Neuronal stem cell (in vitro differentiated cells): ENCODE data around the gene TMA7.
A peak's percentile ranks its signal among the peaks of the same experiment; 100 is the strongest.

Source experiments
- DNase-seq: peaks from one replicate; pipeline ENCODE4 v3.0.0-alpha.2; 2013; ENCODE audit warnings: low spot score
- H2AFZ ChIP-seq: one replicate; pipeline ENCODE4 v1.6.1; 2013; ENCODE audit warnings: mild to moderate bottlenecking, low read length, inconsistent platforms
- H2AK5ac ChIP-seq: 2 replicates; pipeline ENCODE4 v1.6.1; 2013; ENCODE audit warnings: low read depth, mild to moderate bottlenecking, inconsistent platforms, low read length, moderate library complexity, mixed read lengths
- H2BK120ac ChIP-seq: 2 replicates; pipeline ENCODE4 v1.6.1; 2013; ENCODE audit warnings: low read depth, mild to moderate bottlenecking, inconsistent platforms, low read length, moderate library complexity, mixed read lengths
- H2BK12ac ChIP-seq: one replicate; pipeline ENCODE4 v1.6.1; 2013; ENCODE audit warnings: low read length, inconsistent platforms
- H2BK15ac ChIP-seq: 2 replicates; pipeline ENCODE4 v1.6.1; 2013; ENCODE audit warnings: mild to moderate bottlenecking, low read length, inconsistent platforms, mixed read lengths
- H2BK5ac ChIP-seq: one replicate; pipeline ENCODE4 v1.6.1; 2013; ENCODE audit warnings: inconsistent platforms, mild to moderate bottlenecking, low read length, moderate library complexity
- H3K14ac ChIP-seq: one replicate; pipeline ENCODE4 v1.6.1; 2013; ENCODE audit warnings: low read length, inconsistent platforms
- H3K18ac ChIP-seq: 2 replicates; pipeline ENCODE4 v1.6.1; 2013; ENCODE audit warnings: low read length, inconsistent platforms
- H3K23ac ChIP-seq: 2 replicates; pipeline ENCODE4 v1.6.1; 2013; ENCODE audit warnings: low read depth, mild to moderate bottlenecking, mixed read lengths, low read length, inconsistent platforms; ENCODE audit not compliant: poor library complexity
- H3K27ac ChIP-seq: replicated peaks from 3 replicates; pipeline ENCODE4 v1.5.1; 2013; ENCODE audit warnings: low read length, inconsistent platforms
- H3K27me3 ChIP-seq, 3 experiments: 2 replicates each; pipeline ENCODE4 v1.6.1; 2013; ENCODE audit warnings: low read length in 3 of 3, mild to moderate bottlenecking in 2 of 3, inconsistent platforms in 1 of 3, low read depth in 1 of 3, mixed read lengths in 1 of 3, moderate library complexity in 1 of 3; ENCODE audit not compliant: control insufficient read depth in 3 of 3, insufficient read depth in 3 of 3
- H3K36me3 ChIP-seq, 2 donors: replicated peaks in 1 of 2; 2 replicates each; pipeline ENCODE4 v1.6.1; 2013; ENCODE audit warnings: low read length in 2 of 2; ENCODE audit not compliant: control insufficient read depth in 2 of 2, insufficient read depth in 2 of 2
- H3K4ac ChIP-seq: 2 replicates; pipeline ENCODE4 v1.6.1; 2013; ENCODE audit warnings: inconsistent platforms, mild to moderate bottlenecking, low read length, moderate library complexity
- H3K4me1 ChIP-seq, 2 donors: 1 replicate in 1 of 2; 2 replicates in 1 of 2; pipeline ENCODE4 v1.6.1; 2013; ENCODE audit warnings: low read length in 2 of 2, low read depth in 1 of 2; ENCODE audit not compliant: control insufficient read depth in 2 of 2, insufficient read depth in 1 of 2
- H3K4me2 ChIP-seq: one replicate; pipeline ENCODE4 v1.6.1; 2013; ENCODE audit warnings: mild to moderate bottlenecking, low read length, inconsistent platforms; ENCODE audit not compliant: insufficient read depth, poor library complexity, severe bottlenecking
- H3K4me3 ChIP-seq, 2 donors: 2 replicates each; pipeline ENCODE4 v1.5.1; 2013; ENCODE audit warnings: low read length in 2 of 2, mild to moderate bottlenecking in 2 of 2, inconsistent platforms in 1 of 2, moderate library complexity in 1 of 2
- H3K79me1 ChIP-seq: one replicate; pipeline ENCODE4 v1.6.1; 2013; ENCODE audit warnings: low read depth, mild to moderate bottlenecking, inconsistent platforms, low read length, moderate library complexity
- H3K9ac ChIP-seq: one replicate; pipeline ENCODE4 v1.6.1; 2013; ENCODE audit warnings: mild to moderate bottlenecking, low read depth, low read length, inconsistent platforms; ENCODE audit not compliant: poor library complexity
- H3K9me3 ChIP-seq, 2 donors: replicated peaks in 1 of 2; 2 replicates each; pipeline versions ENCODE3 to v1.6.1; 2013; ENCODE audit warnings: low read length in 2 of 2, mild to moderate bottlenecking in 2 of 2, inconsistent platforms in 1 of 2, low read depth in 1 of 2, mixed read lengths in 1 of 2, moderate library complexity in 1 of 2; ENCODE audit not compliant: control insufficient read depth in 2 of 2, insufficient read depth in 1 of 2
- H4K8ac ChIP-seq: one replicate; pipeline ENCODE4 v1.6.1; 2013; ENCODE audit warnings: low read depth, mild to moderate bottlenecking, inconsistent platforms, low read length, moderate library complexity
- H4K91ac ChIP-seq: one replicate; pipeline ENCODE4 v1.6.1; 2013; ENCODE audit warnings: low read length, low read depth, mild to moderate bottlenecking, inconsistent platforms; ENCODE audit not compliant: poor library complexity
- WGBS, 2 donors: extraction: QIAGEN DNeasy Blood & Tissue Kit; methylation state at CpG; one replicate each; pipeline ENCODE4 v1.1.7; 2013; ENCODE audit warnings: missing lambda C conversion rate in 2 of 2, mixed read lengths in 1 of 2; ENCODE audit not compliant: insufficient read length in 2 of 2, insufficient replicate concordance in 1 of 2; ENCODE audit errors: extremely low coverage in 2 of 2; 5-methylcytosine and 5-hydroxymethylcytosine counted together

Gene TMA7

GRCh38 chr3:48474619-48475018, 34.6 kb downstream of the TMA7 start:
- Histone ChIP-seq H3K27ac (peak overlapping the region; percentile 21), H2AK5ac (no peak overlapping the region), H3K23ac (no peak overlapping the region), H3K4me3 (no peak overlapping the region), H3K14ac (no peak overlapping the region), H3K79me1 (peaks cover 6% of the 10 kb centered on the region), H2BK5ac (no peak overlapping the region), H3K18ac (no peak overlapping the region), H3K4me2 (no peak overlapping the region), H2BK12ac (no peak overlapping the region), H2AFZ (no peak overlapping the region), H3K9me3 (no peaks in the 10 kb centered on the region), H3K9ac (no peak overlapping the region), H3K27me3 (no peaks in the 10 kb centered on the region), H4K91ac (no peak overlapping the region), H2BK15ac (no peak overlapping the region), H3K4me1 (peaks cover 11 to 14% of the 10 kb centered on the region in 2 donors), H2BK120ac (no peak overlapping the region), H3K4ac (no peak overlapping the region), H3K36me3 (peaks cover 0 to 15% of the 10 kb centered on the region in 2 donors), H4K8ac (no peak overlapping the region)
- DNase-seq: no peak
- WGBS, 2 donors: no CpG with 5 or more reads among the region's 4 CpGs

- Histone ChIP-seq H3K4ac (peak overlapping the region; percentile 57), H3K36me3 (peaks cover 0 to 11% of the 10 kb centered on the region in 2 donors), H3K9ac (no peak overlapping the region), H3K79me1 (peaks cover 6% of the 10 kb centered on the region), H3K4me2 (no peak overlapping the region), H3K27me3 (no peaks in the 10 kb centered on the region), H3K23ac (no peak overlapping the region), H2AK5ac (peak overlapping the region; percentile 98), H4K8ac (peak overlapping the region; percentile 45), H3K27ac (no peak overlapping the region), H3K4me3 (no peak overlapping the region), H3K18ac (peak overlapping the region; percentile 66), H2BK120ac (peak overlapping the region; percentile 44), H2AFZ (no peak overlapping the region), H3K4me1 (peaks cover 11 to 13% of the 10 kb centered on the region in 2 donors), H2BK12ac (peak overlapping the region; percentile 93), H3K14ac (no peak overlapping the region), H4K91ac (peak overlapping the region; percentile 73), H3K9me3 (no peaks in the 10 kb centered on the region), H2BK15ac (peak overlapping the region; percentile 82), H2BK5ac (peak overlapping the region; percentile 88)
- no peak for DNase-seq
- no CpG with 5 or more reads among the region's 11 CpGs for WGBS, 2 donors
Observed at GRCh38 chr3:48475188-48475587, 35.1 kb downstream of the TMA7 start.

GRCh38 chr3:48476426-48477053, 36.5 kb downstream of the TMA7 start:
- Histone ChIP-seq H3K27ac (no peak overlapping the region), H4K8ac (no peak overlapping the region), H3K27me3 (no peaks in the 10 kb centered on the region), H2BK5ac (no peak overlapping the region), H3K9me3 (no peaks in the 10 kb centered on the region), H3K4me3 (peak overlapping the region in 1 of 2 donors; percentile 3), H3K4ac (peak overlapping the region; percentile 10), H3K23ac (no peak overlapping the region), H2BK120ac (peak overlapping the region; percentile 91), H2BK12ac (no peak overlapping the region), H3K36me3 (peaks cover 0 to 8% of the 10 kb centered on the region in 2 donors), H3K9ac (no peak overlapping the region), H2AK5ac (no peak overlapping the region), H3K18ac (no peak overlapping the region), H3K4me1 (peaks cover 11% of the 10 kb centered on the region in 2 donors), H3K79me1 (peaks cover 3% of the 10 kb centered on the region), H3K14ac (no peak overlapping the region), H2BK15ac (peak overlapping the region; percentile 79), H2AFZ (no peak overlapping the region), H4K91ac (no peak overlapping the region), H3K4me2 (no peak overlapping the region)
- DNase-seq: no peak
- WGBS, 2 donors: no CpG with 5 or more reads among the region's 9 CpGs

GRCh38 chr3:48477959-48478520, 38.0 kb downstream of the TMA7 start:
- no CpG with 5 or more reads among the region's 9 CpGs for WGBS, 2 donors
- Histone ChIP-seq H2AFZ (no peak overlapping the region), H2BK15ac (peak overlapping the region; percentile 49), H3K79me1 (peaks cover 3% of the 10 kb centered on the region), H4K91ac (no peak overlapping the region), H3K4me2 (no peak overlapping the region), H2BK5ac (peak overlapping the region; percentile 53), H3K4me1 (peaks cover 11% of the 10 kb centered on the region in 2 donors), H2AK5ac (peak overlapping the region; percentile 63), H3K4ac (no peak overlapping the region), H3K18ac (peak overlapping the region; percentile 57), H3K4me3 (no peak overlapping the region), H3K36me3 (peaks cover 0 to 8% of the 10 kb centered on the region in 2 donors), H3K9me3 (no peaks in the 10 kb centered on the region), H3K23ac (no peak overlapping the region), H3K9ac (peak overlapping the region; percentile 21), H3K27ac (no peak overlapping the region), H4K8ac (no peak overlapping the region), H3K27me3 (no peaks in the 10 kb centered on the region), H3K14ac (peak overlapping the region; percentile 71), H2BK12ac (no peak overlapping the region), H2BK120ac (no peak overlapping the region)
- DNase-seq: no peak
